CD4-positive, CD25-positive, alpha-beta regulatory T cell (primary cell): ENCODE results near the gene KRTAP5-6. TPM values are rescaled to one million over a fixed set of nuclear protein-coding genes. Genes with fewer than 3 reads are reported as not detected.

Source experiments
- ATAC-seq, 2 donors: fragments of 150-1000 bp; cut with Tn5 transposase; one replicate each; pipeline ENCODE4 v1.10.0; 2021; ENCODE audit warnings: low read depth in 2 of 2, moderate number of reproducible peaks in 2 of 2, moderate library complexity in 1 of 2
- DNase-seq, 3 donors: peaks; one replicate each; pipeline versions ENCODE4 v3.0.0 to v3.0.0-alpha.2; 2012 to 2022; ENCODE audit warnings: mixed read lengths in 1 of 3
- H3K27ac ChIP-seq: one replicate; pipeline ENCODE4 v1.7.0; 2013; ENCODE audit warnings: mild to moderate bottlenecking, low read length; ENCODE audit not compliant: insufficient read depth, poor library complexity, severe bottlenecking
- H3K27me3 ChIP-seq: one replicate; pipeline ENCODE4 v1.7.0; 2013; ENCODE audit warnings: low read length; ENCODE audit not compliant: control insufficient read depth, insufficient read depth
- H3K36me3 ChIP-seq: one replicate; pipeline ENCODE4 v1.7.0; 2013; ENCODE audit warnings: mild to moderate bottlenecking, low read length, moderate library complexity; ENCODE audit not compliant: control insufficient read depth, insufficient read depth
- H3K4me1 ChIP-seq: 2 replicates; pipeline ENCODE4 v1.7.0; 2013; ENCODE audit warnings: mild to moderate bottlenecking, low read length; ENCODE audit not compliant: insufficient read depth, control insufficient read depth, poor library complexity, severe bottlenecking
- H3K4me3 ChIP-seq: one replicate; pipeline ENCODE4 v1.7.0; 2013; ENCODE audit warnings: low read depth, mild to moderate bottlenecking, low read length, moderate library complexity
- H3K9me3 ChIP-seq, 2 experiments: 1 replicate in 1 of 2; 2 replicates in 1 of 2; pipeline ENCODE4 v1.7.0; 2013; ENCODE audit warnings: low read length in 2 of 2, mild to moderate bottlenecking in 1 of 2, moderate library complexity in 1 of 2; ENCODE audit not compliant: control insufficient read depth in 2 of 2
- H3K27ac Mint-ChIP-seq, 3 donors: one replicate each; pipeline ENCODE4 v1.8.0; 2020 to 2022; ENCODE audit warnings: mild to moderate bottlenecking in 3 of 3, mixed read lengths in 3 of 3, moderate library complexity in 2 of 3
- H3K27me3 Mint-ChIP-seq: one replicate; pipeline ENCODE4 v1.8.0; 2022; ENCODE audit warnings: mild to moderate bottlenecking, mixed read lengths
- H3K36me3 Mint-ChIP-seq: one replicate; pipeline ENCODE4 v1.8.0; 2020; ENCODE audit warnings: mixed read lengths
- H3K4me1 Mint-ChIP-seq, 4 donors: one replicate each; pipeline ENCODE4 v1.8.0; 2020 to 2022; ENCODE audit warnings: mixed read lengths in 4 of 4, mild to moderate bottlenecking in 1 of 4
- H3K4me3 Mint-ChIP-seq, 4 donors: one replicate each; pipeline ENCODE4 v1.8.0; 2020 to 2022; ENCODE audit warnings: mild to moderate bottlenecking in 4 of 4, mixed read lengths in 4 of 4, moderate library complexity in 3 of 4
- H3K9me3 Mint-ChIP-seq, 7 donors: one replicate each; pipeline ENCODE4 v1.8.0; 2020 to 2022; ENCODE audit warnings: mixed read lengths in 7 of 7, mild to moderate bottlenecking in 3 of 7, moderate library complexity in 2 of 7
- polyA plus RNA-seq, 4 donors: library from polyadenylated mRNA; unstranded; fragments of 300-500 nt; fragmentation: Illumina TruSeq; gene quantifications; one replicate each; pipeline ENCODE4 v1.2.3, GENCODE V29; 2021
- total RNA-seq: library from RNA; stranded (reverse); gene quantifications from one replicate; pipeline ENCODE4 v1.2.3, GENCODE V29; 2022

KRTAP5-6 gene
- total and polyA plus RNA-seq, 5 donors from 2014 or later, result not detected

DNA sequence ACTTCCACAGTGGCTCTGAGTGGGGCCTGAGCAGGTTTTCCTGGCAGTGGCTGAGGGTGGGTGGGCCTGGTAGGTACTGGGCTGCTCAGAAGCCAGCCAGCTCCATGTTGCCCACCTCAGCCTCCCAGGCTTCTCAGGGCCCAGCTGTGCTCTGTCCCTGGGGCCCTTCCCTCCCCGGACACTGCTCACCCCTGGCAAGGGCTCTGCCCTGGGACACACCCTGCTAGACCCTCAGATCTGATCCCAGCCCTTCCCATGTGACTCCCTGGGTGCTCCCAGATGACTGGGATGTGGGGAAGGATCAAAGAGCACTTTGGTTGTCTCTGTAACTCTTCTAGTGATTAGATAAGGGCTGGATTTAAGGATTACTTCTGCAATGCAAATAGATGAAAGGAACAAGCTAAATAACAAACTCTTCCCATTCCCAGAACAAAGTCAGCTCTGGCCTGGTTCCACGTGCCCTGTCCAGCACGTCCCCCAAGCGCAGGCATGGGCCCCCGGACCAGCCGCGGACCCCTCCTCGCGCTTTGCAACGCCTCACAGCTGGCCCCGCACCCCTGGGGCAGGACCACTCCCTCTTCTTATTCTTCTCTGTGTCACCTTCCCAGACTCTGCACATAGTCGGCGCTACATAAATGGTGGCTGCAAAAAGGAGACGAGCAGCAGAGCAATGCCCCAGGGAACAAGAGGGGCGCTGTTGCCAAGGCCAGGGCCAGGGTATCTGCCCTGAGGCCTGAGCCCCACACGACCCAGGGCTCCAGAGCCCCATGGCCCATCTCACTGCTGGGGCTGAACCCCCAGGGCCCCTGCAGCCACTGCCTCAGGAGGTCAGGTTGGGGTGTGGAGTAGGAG is 5.7 kb upstream of the KRTAP5-6 start:
- no peaks in the 10 kb centered on the region for H3K36me3 Mint-ChIP-seq
- no peaks in the 10 kb centered on the region for H3K27me3 ChIP-seq
- no peaks in the 10 kb centered on the region for H3K36me3 ChIP-seq
- H3K27ac Mint-ChIP-seq, result no peak overlapping the region
- H3K9me3 ChIP-seq, result no peaks in the 10 kb centered on the region
- DNase-seq (no peak), ATAC-seq (no peak)
- no peak overlapping the region for H3K4me3 Mint-ChIP-seq
- no peak overlapping the region for H3K27ac ChIP-seq
- H3K4me1 Mint-ChIP-seq, result peaks cover 0 to 8% (median 0%) of the 10 kb centered on the region in 4 donors
- H3K27me3 Mint-ChIP-seq, result peaks cover 4% of the 10 kb centered on the region
- H3K4me3 ChIP-seq, result no peak overlapping the region
- H3K9me3 Mint-ChIP-seq, result no peaks in the 10 kb centered on the region
- H3K4me1 ChIP-seq, result peaks cover 15% of the 10 kb centered on the region

- Mint-ChIP-seq H3K4me3 (peak overlapping the region in 1 of 4 donors; percentile 28), H3K27ac (no peak overlapping the region), H3K9me3 (no peaks in the 10 kb centered on the region), H3K4me1 (peaks cover 0 to 8% (median 0%) of the 10 kb centered on the region in 4 donors), H3K27me3 (peaks cover 6% of the 10 kb centered on the region), H3K36me3 (no peaks in the 10 kb centered on the region)
- H3K4me1 ChIP-seq, result peaks cover 15% of the 10 kb centered on the region
- H3K36me3 ChIP-seq, result no peaks in the 10 kb centered on the region
- ATAC-seq (no peak), DNase-seq (no peak)
- no peaks in the 10 kb centered on the region for H3K9me3 ChIP-seq
- no peaks in the 10 kb centered on the region for H3K27me3 ChIP-seq
- no peak overlapping the region for H3K4me3 ChIP-seq
- H3K27ac ChIP-seq, result no peak overlapping the region
These were observed 4.9 kb upstream of the KRTAP5-6 start for GRCh38 chr11:1691878-1692707.

- no peaks in the 10 kb centered on the region for H3K36me3 ChIP-seq
- no peak overlapping the region for H3K27ac ChIP-seq
- Mint-ChIP-seq H3K4me3 (peak overlapping the region in 1 of 4 donors; percentile 72), H3K9me3 (no peaks in the 10 kb centered on the region), H3K27me3 (peaks cover 8% of the 10 kb centered on the region), H3K4me1 (peaks cover 0 to 8% (median 0%) of the 10 kb centered on the region in 4 donors), H3K27ac (no peak overlapping the region), H3K36me3 (no peaks in the 10 kb centered on the region)
- H3K4me3 ChIP-seq, result no peak overlapping the region
- H3K4me1 ChIP-seq, result peaks cover 15% of the 10 kb centered on the region
- no peaks in the 10 kb centered on the region for H3K27me3 ChIP-seq
- ATAC-seq (no peak), DNase-seq (no peak)
- no peaks in the 10 kb centered on the region for H3K9me3 ChIP-seq
These were observed 4.2 kb upstream of the KRTAP5-6 start for GRCh38 chr11:1692708-1693326.

- H3K4me3 ChIP-seq, result peak overlapping the region; percentile 26
- Mint-ChIP-seq H3K4me1 (peaks cover 0 to 8% (median 0%) of the 10 kb centered on the region in 4 donors), H3K27ac (peak overlapping the region in 1 of 3 donors; percentile 69), H3K27me3 (peaks cover 13% of the 10 kb centered on the region), H3K36me3 (no peaks in the 10 kb centered on the region), H3K9me3 (peaks cover 0 to 2% (median 0%) of the 10 kb centered on the region in 7 donors), H3K4me3 (peak overlapping the region in 2 of 4 donors; percentile 72 to 81)
- peak; percentile 54 to 63 (median 56) for DNase-seq
- H3K27ac ChIP-seq, result no peak overlapping the region
- ATAC-seq, result peak in 1 of 2 donors; percentile 41
- no peaks in the 10 kb centered on the region for H3K36me3 ChIP-seq
- no peaks in the 10 kb centered on the region for H3K9me3 ChIP-seq
- H3K27me3 ChIP-seq, result no peaks in the 10 kb centered on the region
- peaks cover 15% of the 10 kb centered on the region for H3K4me1 ChIP-seq
These were observed 3.5 kb upstream of the KRTAP5-6 start for GRCh38 chr11:1693327-1694063.

GRCh38 chr11:1694064-1694845 is 2.7 kb upstream of the KRTAP5-6 start:
- ATAC-seq, result peak; percentile 73 to 84
- Histone ChIP-seq H3K27ac (no peak overlapping the region), H3K36me3 (no peaks in the 10 kb centered on the region), H3K4me3 (no peak overlapping the region), H3K27me3 (no peaks in the 10 kb centered on the region), H3K4me1 (peaks cover 15% of the 10 kb centered on the region), H3K9me3 (no peaks in the 10 kb centered on the region)
- peaks cover 0 to 2% (median 0%) of the 10 kb centered on the region in 7 donors for H3K9me3 Mint-ChIP-seq
- peaks cover 0 to 8% (median 0%) of the 10 kb centered on the region in 4 donors for H3K4me1 Mint-ChIP-seq
- DNase-seq, result peak; percentile 63 to 70 (median 70)
- peaks cover 14% of the 10 kb centered on the region for H3K27me3 Mint-ChIP-seq
- no peak overlapping the region for H3K27ac Mint-ChIP-seq
- no peaks in the 10 kb centered on the region for H3K36me3 Mint-ChIP-seq
- no peak overlapping the region for H3K4me3 Mint-ChIP-seq

- Histone ChIP-seq H3K27ac (no peak overlapping the region), H3K27me3 (no peaks in the 10 kb centered on the region), H3K4me3 (no peak overlapping the region), H3K9me3 (no peaks in the 10 kb centered on the region), H3K4me1 (peaks cover 15% of the 10 kb centered on the region), H3K36me3 (no peaks in the 10 kb centered on the region)
- H3K36me3 Mint-ChIP-seq, result no peaks in the 10 kb centered on the region
- peaks cover 0 to 8% (median 0%) of the 10 kb centered on the region in 4 donors for H3K4me1 Mint-ChIP-seq
- ATAC-seq, result no peak
- peaks cover 14% of the 10 kb centered on the region for H3K27me3 Mint-ChIP-seq
- peaks cover 0 to 2% (median 0%) of the 10 kb centered on the region in 7 donors for H3K9me3 Mint-ChIP-seq
- no peak for DNase-seq
- H3K27ac Mint-ChIP-seq, result no peak overlapping the region
- no peak overlapping the region for H3K4me3 Mint-ChIP-seq
These were observed 2.0 kb upstream of the KRTAP5-6 start for GRCh38 chr11:1694846-1695547.
